ENCODE results near the gene ATG16L2. TPM values are rescaled to one million over a fixed set of nuclear protein-coding genes. Genes with fewer than 3 reads are reported as not detected.
A peak's percentile ranks its signal among the peaks of the same experiment; 100 is the strongest.
"Not testable (repeated sequence)": the region's sequence is repeated elsewhere in the genome, so short reads cannot be mapped to it uniquely, and the experiment has no call there.

The ATG16L2 gene
- total and polyA plus RNA-seq, 2 donors = 10.6 to 56.5 TPM

DNA sequence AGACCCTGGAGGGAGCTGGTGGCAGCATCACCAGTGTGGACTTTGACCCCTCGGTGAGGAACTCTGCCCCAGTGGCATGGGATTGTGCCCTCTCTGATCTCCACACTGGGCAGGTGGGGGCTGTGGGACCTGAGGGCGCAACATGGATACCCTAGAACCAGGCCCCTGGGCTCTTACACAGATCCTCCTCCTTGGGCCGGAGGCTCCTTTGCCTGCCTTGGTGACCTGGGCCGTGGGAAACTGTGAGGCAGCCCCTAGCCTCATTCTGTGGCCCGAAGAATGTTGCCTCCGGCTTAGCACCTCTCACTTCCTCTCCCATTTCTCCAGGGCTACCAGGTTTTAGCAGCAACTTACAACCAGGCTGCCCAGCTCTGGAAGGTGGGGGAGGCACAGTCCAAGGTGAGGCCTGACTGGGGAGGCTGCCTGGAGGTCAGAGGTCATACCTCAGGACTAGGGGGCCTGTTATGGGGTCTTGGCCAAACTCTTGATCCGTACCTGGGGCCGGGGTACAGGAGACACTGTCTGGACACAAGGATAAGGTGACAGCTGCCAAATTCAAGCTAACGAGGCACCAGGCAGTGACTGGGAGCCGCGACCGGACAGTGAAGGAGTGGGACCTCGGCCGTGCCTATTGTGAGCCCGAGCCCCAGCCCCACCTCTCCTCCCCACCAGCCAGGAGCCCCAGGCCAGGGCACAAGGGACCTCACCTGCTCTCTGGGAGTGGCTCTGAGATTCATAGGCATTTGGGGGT, 12.2 kb downstream of the ATG16L2 start:
- 97% methylated on average over 15 of the region's 15 CpGs for WGBS
- Histone ChIP-seq H3K36me3 (ENCODE audit: control insufficient read depth in 2 of 2, insufficient read depth in 2 of 2, low read length in 1 of 2) (peaks cover 22 to 34% of the 10 kb centered on the region in 2 donors), H3K4me3 (ENCODE audit: low read length in 2 of 2) (no peak overlapping the region), H3K27me3 (ENCODE audit: control insufficient read depth in 2 of 2, insufficient read depth in 1 of 2, low read length in 1 of 2) (no peaks in the 10 kb centered on the region), H3K4me1 (ENCODE audit: control insufficient read depth in 2 of 2, insufficient read depth in 2 of 2, low read length in 2 of 2) (peaks cover 0 to 15% of the 10 kb centered on the region in 2 donors), H3K9me3 (ENCODE audit: control insufficient read depth in 2 of 2, insufficient read depth in 1 of 2, low read length in 1 of 2) (peaks cover 0 to 3% of the 10 kb centered on the region in 2 donors), H3K27ac (ENCODE audit: low read depth in 1 of 2, low read length in 1 of 2) (no peak overlapping the region)
- no peak for DNase-seq (ENCODE audit: low read depth in 6 of 9, low spot score in 9 of 9)

DNA sequence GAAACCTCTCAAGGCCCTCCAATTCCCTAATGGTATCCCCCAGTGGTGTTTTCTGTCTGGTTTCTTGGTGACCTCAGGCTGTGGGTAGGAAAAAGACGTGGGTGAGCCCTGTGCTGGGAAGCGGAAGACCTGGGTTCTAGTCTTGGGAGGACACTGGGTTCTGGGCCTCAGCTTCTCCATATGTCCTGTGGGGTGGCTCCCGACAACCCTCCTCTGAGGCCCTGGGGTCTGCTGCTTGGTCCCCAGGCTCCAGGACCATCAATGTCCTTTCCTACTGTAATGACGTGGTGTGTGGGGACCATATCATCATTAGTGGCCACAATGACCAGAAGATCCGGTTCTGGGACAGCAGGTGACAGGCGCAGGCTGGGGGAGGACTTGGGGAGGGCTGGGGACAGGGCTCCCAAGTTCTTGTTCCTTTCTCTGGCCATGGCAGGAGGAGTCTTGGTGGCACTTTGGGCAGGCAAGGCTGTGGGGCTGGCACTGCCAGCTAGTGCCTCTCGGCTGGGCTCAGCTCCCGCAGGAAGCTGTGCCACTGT, 12.8 kb downstream of the ATG16L2 start:
- Histone ChIP-seq H3K27ac (ENCODE audit: low read depth in 1 of 2, low read length in 1 of 2) (no peak overlapping the region), H3K9me3 (ENCODE audit: control insufficient read depth in 2 of 2, insufficient read depth in 1 of 2, low read length in 1 of 2) (no peaks in the 10 kb centered on the region), H3K27me3 (ENCODE audit: control insufficient read depth in 2 of 2, insufficient read depth in 1 of 2, low read length in 1 of 2) (no peaks in the 10 kb centered on the region), H3K4me1 (ENCODE audit: control insufficient read depth in 2 of 2, insufficient read depth in 2 of 2, low read length in 2 of 2) (peaks cover 0 to 14% of the 10 kb centered on the region in 2 donors), H3K4me3 (ENCODE audit: low read length in 2 of 2) (no peak overlapping the region), H3K36me3 (ENCODE audit: control insufficient read depth in 2 of 2, insufficient read depth in 2 of 2, low read length in 1 of 2) (peaks cover 23 to 34% of the 10 kb centered on the region in 2 donors)
- 95% methylated on average over 8 of the region's 8 CpGs for WGBS
- no peak for DNase-seq (ENCODE audit: low read depth in 6 of 9, low spot score in 9 of 9)

DNA sequence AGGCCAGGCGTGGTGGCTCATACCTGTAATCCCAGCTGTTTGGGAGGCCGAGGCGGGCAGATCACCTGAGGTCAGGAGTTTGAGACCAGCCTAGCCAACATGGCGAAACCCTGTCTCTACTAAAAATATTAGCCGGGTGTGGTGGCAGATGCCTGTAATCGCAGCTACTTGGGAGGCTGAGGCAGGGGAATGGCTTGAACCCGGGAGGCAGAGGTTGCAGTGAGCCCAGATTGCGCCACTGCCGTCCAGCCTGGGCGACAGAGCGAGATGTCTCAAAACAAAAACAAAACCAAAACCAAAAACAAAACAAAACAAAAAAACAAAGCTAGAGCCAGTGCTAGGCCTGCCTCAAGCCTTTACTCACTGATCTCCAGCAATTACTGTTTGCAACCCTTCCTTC, 13.4 kb downstream of the ATG16L2 start:
- not testable (repeated sequence) for H3K4me3 ChIP-seq (ENCODE audit: low read length in 2 of 2); H3K9me3 ChIP-seq (ENCODE audit: control insufficient read depth in 2 of 2, insufficient read depth in 1 of 2, low read length in 1 of 2); DNase-seq (ENCODE audit: low read depth in 6 of 9, low spot score in 9 of 9); H3K27ac ChIP-seq (ENCODE audit: low read depth in 1 of 2, low read length in 1 of 2); H3K27me3 ChIP-seq (ENCODE audit: control insufficient read depth in 2 of 2, insufficient read depth in 1 of 2, low read length in 1 of 2); H3K4me1 ChIP-seq (ENCODE audit: control insufficient read depth in 2 of 2, insufficient read depth in 2 of 2, low read length in 2 of 2)
- H3K36me3 ChIP-seq (ENCODE audit: control insufficient read depth in 2 of 2, insufficient read depth in 2 of 2, low read length in 1 of 2) = peaks cover 23 to 31% of the 10 kb centered on the region in 2 donors
- 89% methylated on average over 11 of the region's 11 CpGs for WGBS

DNA sequence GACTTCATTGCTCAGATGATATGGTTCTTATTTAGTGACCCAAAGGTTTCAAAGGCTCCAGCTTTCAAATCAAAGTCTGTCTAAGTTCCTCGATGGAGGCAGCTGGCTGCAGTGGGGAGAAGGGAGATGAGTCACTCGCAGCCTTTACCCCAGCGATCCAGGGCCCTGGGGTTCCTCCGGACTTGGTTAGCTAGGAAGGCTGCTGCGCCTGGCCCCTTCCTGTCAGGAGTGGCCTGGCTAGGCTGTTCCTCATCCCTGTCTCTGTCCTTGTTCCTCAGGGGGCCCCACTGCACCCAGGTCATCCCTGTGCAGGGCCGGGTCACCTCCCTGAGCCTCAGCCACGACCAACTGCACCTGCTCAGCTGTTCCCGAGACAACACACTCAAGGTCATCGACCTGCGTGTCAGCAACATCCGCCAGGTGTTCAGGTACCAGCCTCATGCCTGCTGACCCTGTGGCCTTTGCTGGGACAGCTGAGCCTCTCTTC, 13.9 kb downstream of the ATG16L2 start:
- Histone ChIP-seq H3K36me3 (ENCODE audit: control insufficient read depth in 2 of 2, insufficient read depth in 2 of 2, low read length in 1 of 2) (peaks cover 24 to 31% of the 10 kb centered on the region in 2 donors), H3K4me1 (ENCODE audit: control insufficient read depth in 2 of 2, insufficient read depth in 2 of 2, low read length in 2 of 2) (peaks cover 0 to 7% of the 10 kb centered on the region in 2 donors), H3K27ac (ENCODE audit: low read depth in 1 of 2, low read length in 1 of 2) (no peak overlapping the region), H3K4me3 (ENCODE audit: low read length in 2 of 2) (no peak overlapping the region), H3K27me3 (ENCODE audit: control insufficient read depth in 2 of 2, insufficient read depth in 1 of 2, low read length in 1 of 2) (no peaks in the 10 kb centered on the region), H3K9me3 (ENCODE audit: control insufficient read depth in 2 of 2, insufficient read depth in 1 of 2, low read length in 1 of 2) (no peaks in the 10 kb centered on the region)
- 95% methylated on average over 11 of the region's 11 CpGs for WGBS
- DNase-seq (ENCODE audit: low read depth in 6 of 9, low spot score in 9 of 9) = no peak

DNA sequence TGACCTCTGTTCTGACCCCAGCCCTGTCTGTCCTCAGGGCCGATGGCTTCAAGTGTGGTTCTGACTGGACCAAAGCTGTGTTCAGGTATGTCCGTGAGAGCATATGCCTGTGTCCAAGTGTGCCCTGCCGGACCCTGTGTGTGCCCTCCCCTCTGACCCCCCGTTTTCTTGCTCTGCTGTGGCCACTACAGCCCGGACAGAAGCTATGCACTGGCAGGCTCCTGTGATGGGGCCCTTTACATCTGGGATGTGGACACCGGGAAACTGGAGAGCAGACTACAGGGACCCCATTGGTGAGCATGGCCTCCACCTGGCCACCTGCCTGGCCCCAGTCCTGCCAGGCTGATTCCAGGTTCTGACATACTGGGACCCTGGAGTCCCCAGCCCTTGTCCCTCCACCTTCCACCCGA, 14.5 kb downstream of the ATG16L2 start:
- Histone ChIP-seq H3K9me3 (ENCODE audit: control insufficient read depth in 2 of 2, insufficient read depth in 1 of 2, low read length in 1 of 2) (no peaks in the 10 kb centered on the region), H3K4me1 (ENCODE audit: control insufficient read depth in 2 of 2, insufficient read depth in 2 of 2, low read length in 2 of 2) (peaks cover 0 to 7% of the 10 kb centered on the region in 2 donors), H3K36me3 (ENCODE audit: control insufficient read depth in 2 of 2, insufficient read depth in 2 of 2, low read length in 1 of 2) (peaks cover 26 to 27% of the 10 kb centered on the region in 2 donors), H3K27ac (ENCODE audit: low read depth in 1 of 2, low read length in 1 of 2) (no peak overlapping the region), H3K27me3 (ENCODE audit: control insufficient read depth in 2 of 2, insufficient read depth in 1 of 2, low read length in 1 of 2) (no peaks in the 10 kb centered on the region), H3K4me3 (ENCODE audit: low read length in 2 of 2) (no peak overlapping the region)
- DNase-seq (ENCODE audit: low read depth in 6 of 9, low spot score in 9 of 9) = no peak
- 97% methylated on average over 7 of the region's 7 CpGs for WGBS

DNA sequence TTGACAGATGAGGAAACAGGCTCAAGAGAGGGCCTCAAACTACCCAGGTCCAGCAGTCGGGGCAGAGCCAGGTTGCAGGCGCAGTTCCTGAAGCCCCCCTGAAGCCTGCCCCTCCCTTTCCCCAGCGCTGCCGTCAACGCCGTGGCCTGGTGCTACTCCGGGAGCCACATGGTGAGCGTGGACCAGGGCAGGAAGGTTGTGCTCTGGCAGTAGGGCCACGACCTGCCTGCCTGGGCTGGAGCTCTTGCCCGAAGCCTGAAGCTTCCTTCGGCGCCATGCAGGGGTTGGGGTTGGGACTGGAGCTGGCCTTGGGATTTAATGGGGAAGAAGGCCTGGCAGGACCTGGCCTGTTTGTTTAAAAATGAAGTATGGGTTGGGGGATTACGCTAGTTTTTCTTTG, 15.0 kb downstream of the ATG16L2 start:
- Histone ChIP-seq H3K27me3 (ENCODE audit: control insufficient read depth in 2 of 2, insufficient read depth in 1 of 2, low read length in 1 of 2) (no peaks in the 10 kb centered on the region), H3K4me1 (ENCODE audit: control insufficient read depth in 2 of 2, insufficient read depth in 2 of 2, low read length in 2 of 2) (peaks cover 0 to 7% of the 10 kb centered on the region in 2 donors), H3K4me3 (ENCODE audit: low read length in 2 of 2) (no peak overlapping the region), H3K36me3 (ENCODE audit: control insufficient read depth in 2 of 2, insufficient read depth in 2 of 2, low read length in 1 of 2) (peaks cover 23 to 26% of the 10 kb centered on the region in 2 donors), H3K9me3 (ENCODE audit: control insufficient read depth in 2 of 2, insufficient read depth in 1 of 2, low read length in 1 of 2) (no peaks in the 10 kb centered on the region), H3K27ac (ENCODE audit: low read depth in 1 of 2, low read length in 1 of 2) (no peak overlapping the region)
- DNase-seq (ENCODE audit: low read depth in 6 of 9, low spot score in 9 of 9) = no peak
- WGBS = 98% methylated on average over 13 of the region's 13 CpGs

DNA sequence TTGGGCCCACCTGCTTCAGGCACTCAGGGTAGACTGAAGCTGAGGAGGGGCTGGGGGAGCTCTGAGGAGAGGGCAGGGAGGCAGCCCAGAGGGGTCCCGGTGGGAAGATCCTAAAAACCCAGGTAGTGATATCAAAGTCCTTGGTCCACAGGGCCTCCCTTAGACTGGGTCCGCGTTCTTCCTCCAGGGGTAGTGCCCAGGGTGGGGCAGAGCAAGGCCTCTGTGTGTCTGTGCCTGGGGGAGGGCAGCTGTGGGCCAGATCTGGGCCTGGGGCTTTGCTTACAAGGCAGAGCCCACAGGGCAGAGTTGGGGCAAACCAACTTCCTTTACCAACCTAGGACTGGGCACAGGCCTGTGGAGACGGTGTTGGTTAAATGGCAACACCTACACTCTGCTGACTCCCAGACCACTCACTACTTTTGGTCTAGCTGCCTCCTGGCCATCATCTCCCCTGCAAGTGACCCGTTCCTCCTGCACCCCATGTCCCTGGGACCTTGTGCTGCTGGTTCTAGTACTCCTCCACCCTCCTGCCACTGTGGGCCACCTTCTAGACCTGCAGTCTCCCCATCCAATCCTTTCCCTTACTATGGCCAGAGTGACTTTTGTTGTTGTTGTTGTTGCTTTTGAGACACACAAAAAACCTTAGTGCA, 15.8 kb downstream of the ATG16L2 start:
- Histone ChIP-seq H3K36me3 (ENCODE audit: control insufficient read depth in 2 of 2, insufficient read depth in 2 of 2, low read length in 1 of 2) (peaks cover 27 to 30% of the 10 kb centered on the region in 2 donors), H3K4me1 (ENCODE audit: control insufficient read depth in 2 of 2, insufficient read depth in 2 of 2, low read length in 2 of 2) (peaks cover 0 to 7% of the 10 kb centered on the region in 2 donors), H3K9me3 (ENCODE audit: control insufficient read depth in 2 of 2, insufficient read depth in 1 of 2, low read length in 1 of 2) (no peaks in the 10 kb centered on the region), H3K27me3 (ENCODE audit: control insufficient read depth in 2 of 2, insufficient read depth in 1 of 2, low read length in 1 of 2) (no peaks in the 10 kb centered on the region), H3K27ac (ENCODE audit: low read depth in 1 of 2, low read length in 1 of 2) (no peak overlapping the region), H3K4me3 (ENCODE audit: low read length in 2 of 2) (no peak overlapping the region)
- 99% methylated on average over 5 of the region's 5 CpGs for WGBS
- DNase-seq (ENCODE audit: low read depth in 6 of 9, low spot score in 9 of 9) = no peak

DNA sequence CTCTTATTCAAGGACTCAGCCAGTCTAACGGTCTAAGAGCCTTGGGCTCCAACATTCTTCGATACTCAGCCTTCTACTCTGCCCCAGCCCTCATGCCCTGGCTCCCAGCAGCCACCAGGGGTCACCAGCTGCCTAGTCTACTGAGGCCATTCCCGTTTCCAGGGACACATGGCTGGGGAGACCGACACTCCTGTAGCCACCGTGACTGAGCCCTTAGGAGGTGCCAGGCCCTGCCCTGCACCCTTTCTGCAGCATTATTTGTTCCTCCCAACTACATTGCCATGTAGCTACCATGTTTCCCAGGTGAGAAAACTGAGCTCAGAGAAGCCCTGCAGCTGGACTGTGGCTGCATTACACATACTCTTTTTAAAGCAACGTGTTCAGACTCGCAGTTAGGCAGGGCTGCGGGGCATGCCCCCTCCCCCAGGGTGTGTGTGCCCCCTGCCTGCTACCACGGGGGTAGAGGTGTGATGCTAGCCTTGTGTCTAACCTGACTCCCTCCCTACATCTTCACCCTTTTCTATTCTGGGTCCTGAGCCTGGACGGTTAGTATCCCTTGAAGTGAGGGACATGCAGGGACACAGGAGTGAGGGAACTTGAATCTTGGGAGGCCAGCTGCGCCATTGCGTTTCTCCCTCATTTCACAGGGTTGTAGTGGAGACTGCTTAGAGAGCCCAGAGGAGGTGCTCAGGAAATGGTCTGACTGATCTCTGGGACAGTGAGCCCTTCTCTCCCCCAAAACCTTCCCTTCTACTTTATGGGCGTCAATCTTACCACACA, 17.5 kb downstream of the ATG16L2 start:
- Histone ChIP-seq H3K27ac (ENCODE audit: low read depth in 1 of 2, low read length in 1 of 2) (no peak overlapping the region), H3K27me3 (ENCODE audit: control insufficient read depth in 2 of 2, insufficient read depth in 1 of 2, low read length in 1 of 2) (no peaks in the 10 kb centered on the region), H3K4me3 (ENCODE audit: low read length in 2 of 2) (no peak overlapping the region), H3K9me3 (ENCODE audit: control insufficient read depth in 2 of 2, insufficient read depth in 1 of 2, low read length in 1 of 2) (no peaks in the 10 kb centered on the region), H3K4me1 (ENCODE audit: control insufficient read depth in 2 of 2, insufficient read depth in 2 of 2, low read length in 2 of 2) (peaks cover 0 to 7% of the 10 kb centered on the region in 2 donors), H3K36me3 (ENCODE audit: control insufficient read depth in 2 of 2, insufficient read depth in 2 of 2, low read length in 1 of 2) (peaks cover 31 to 34% of the 10 kb centered on the region in 2 donors)
- WGBS = 78% methylated on average over 13 of the region's 13 CpGs
- DNase-seq (ENCODE audit: low read depth in 6 of 9, low spot score in 9 of 9) = peak in 3 of 9 donors; percentile 10 to 62 (median 59)

Data from thymus (tissue), 11 donors.